Hematopoietic multipotent progenitor cell treated with erythropoietin and hydrocortisone succinate and interleukin-3 and kit ligand, for 6 days (in vitro differentiated cells): Measurements from ENCODE around the gene CFAP45.
"Not testable (repeated sequence)": the region's sequence is repeated elsewhere in the genome, so short reads cannot be mapped to it uniquely, and the experiment has no call there.

ENCODE experiments used
- DNase-seq: peaks from one replicate; pipeline ENCODE4 v3.0.0-alpha.2; 2015

CFAP45 gene

GRCh38 chr1:159900755-159901360, 893 bp upstream of the CFAP45 start:
- peak; percentile 54 for DNase-seq

DNA sequence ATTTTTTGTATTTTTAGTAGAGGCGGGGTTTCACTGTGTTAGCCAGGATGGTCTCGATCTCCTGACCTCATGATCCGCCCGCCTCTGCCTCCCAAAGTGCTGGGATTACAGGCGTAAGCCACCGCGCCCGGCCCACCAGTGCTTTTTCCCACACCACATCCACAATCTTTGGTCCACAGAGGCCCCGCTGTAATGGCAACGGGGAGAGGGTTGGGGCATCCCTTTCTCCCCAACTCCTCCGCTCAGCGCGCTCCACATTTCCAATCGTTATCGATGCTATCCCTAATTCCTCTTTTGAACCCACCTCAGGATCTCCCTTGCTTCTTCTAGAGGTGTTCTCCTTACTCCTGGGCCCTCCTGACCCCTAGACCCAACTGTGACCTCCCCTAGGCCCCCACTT, 331 bp downstream of the CFAP45 start:
- not testable (repeated sequence) for DNase-seq

DNA sequence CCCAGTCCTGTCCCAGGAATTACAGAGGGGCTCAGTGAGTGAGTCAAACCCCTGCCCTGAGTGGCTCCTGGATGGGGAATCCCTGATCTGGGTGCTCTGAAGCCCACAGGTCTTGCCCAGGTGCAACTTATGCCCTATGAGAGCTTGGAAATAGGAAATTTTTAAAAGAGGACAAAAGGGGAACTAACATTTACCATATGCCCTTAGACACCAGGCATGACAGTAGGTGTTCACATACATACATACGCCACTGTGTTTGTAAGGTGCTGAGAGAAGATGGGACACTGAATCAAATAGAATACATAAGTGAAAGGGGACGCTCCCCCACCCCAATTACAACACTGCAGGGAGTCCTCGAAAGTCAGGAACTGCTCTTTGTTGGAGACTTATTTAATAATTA, 1.4 kb downstream of the CFAP45 start:
- DNase-seq, result no peak

- DNase-seq, result no peak
Measured at GRCh38 chr1:159897962-159898361, 2.0 kb downstream of the CFAP45 start.

GRCh38 chr1:159896546-159896930, 3.4 kb downstream of the CFAP45 start:
- peak; percentile 27 for DNase-seq

DNA sequence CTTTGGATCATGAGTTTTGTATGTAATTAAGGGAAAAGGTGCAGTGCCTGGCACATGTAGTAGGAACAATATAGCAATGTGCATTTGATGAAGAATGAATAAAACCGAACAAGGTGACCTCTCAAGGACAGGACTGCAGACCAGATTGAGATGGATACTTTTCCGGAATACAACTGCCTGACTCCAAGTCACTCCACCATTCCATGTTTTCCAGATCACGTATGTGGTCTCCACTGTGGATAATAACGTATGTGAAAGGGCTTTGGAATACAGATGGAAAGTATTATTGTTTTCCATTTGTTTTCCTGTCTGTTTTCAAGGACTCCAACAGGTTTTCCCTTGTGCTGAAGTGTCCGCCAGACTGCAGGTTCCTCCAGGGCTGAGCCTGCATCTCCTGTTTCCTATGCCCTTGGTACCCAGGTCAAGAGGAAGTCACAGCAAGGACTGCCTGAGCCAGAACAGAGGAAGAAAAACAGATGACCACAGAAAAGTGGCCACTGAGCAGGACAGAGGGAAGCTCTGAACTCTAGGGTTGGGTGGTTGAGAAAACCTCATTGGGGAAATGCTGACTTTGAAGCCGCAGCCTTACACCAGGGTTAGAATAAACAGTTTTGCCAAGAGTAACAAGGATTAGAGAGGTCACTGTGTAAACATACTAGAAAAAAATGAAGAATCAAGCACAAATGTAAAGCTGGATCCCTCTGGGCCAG, 4.0 kb downstream of the CFAP45 start:
- DNase-seq, result no peak

DNA sequence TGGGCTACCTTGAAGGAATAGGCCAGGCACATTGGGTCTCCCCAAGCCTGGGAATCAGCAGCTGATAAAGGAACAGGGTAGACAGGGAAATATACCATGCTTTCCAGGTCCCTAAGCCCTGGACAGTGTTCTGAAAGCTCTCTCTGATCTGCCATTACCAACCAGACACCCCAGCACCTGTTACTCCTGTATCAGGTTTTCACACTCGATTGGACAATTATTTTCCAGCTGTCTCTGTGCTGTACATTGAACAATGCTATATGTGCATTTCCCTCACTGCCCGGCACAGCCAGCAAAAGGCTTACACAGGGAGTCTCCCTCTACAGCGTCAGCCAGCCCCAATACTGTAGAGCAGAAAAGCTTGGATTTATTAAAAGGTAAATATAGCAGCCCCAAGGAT, 4.7 kb downstream of the CFAP45 start:
- DNase-seq, result no peak

DNA sequence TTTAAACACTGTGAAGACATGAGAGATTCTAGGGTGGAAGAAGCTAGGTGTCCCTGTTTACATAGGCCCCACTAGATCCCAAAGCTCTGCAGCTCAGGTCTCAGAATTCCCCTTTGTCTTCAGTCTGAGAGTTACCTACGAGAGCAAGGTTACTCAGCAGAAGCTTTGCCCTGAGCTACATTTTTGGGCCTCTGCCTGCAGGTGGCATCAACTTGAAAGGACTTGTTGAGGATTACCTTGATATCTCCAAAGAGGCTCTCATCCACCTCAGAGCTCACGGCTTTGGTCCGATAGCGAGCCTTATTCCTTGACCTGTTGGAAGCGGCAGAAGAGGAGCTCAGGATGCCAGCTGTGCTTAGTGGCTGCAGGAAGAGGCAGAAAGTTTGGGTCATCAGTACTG, 7.0 kb downstream of the CFAP45 start:
- DNase-seq, result no peak

GRCh38 chr1:159891275-159892157, 8.4 kb downstream of the CFAP45 start:
- peak; percentile 94 for DNase-seq

GRCh38 chr1:159890390-159890789, 9.6 kb downstream of the CFAP45 start:
- no peak for DNase-seq

- peak; percentile 62 for DNase-seq
Measured at GRCh38 chr1:159889821-159890252, 10.1 kb downstream of the CFAP45 start.

GRCh38 chr1:159889202-159889601, 10.8 kb downstream of the CFAP45 start:
- no peak for DNase-seq

GRCh38 chr1:159884296-159884695, 15.7 kb downstream of the CFAP45 start:
- DNase-seq, result no peak

DNA sequence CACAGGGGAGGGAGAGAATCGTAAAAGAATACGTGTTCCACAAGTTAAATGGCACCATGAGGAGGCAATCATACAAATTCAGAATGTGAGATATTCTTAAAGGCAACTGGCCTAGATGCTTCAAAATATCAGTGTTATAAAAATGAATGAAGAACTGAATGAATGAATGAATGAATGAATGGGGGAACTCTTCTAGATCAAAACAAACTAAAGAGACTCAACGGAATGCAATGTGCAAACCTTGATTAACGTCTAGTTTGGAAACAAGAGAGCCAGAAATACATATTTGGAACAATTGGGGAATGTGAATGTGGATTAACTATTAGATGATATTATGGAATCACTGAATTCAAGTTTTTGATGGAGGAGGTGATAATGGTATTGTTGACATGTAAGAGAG, 16.8 kb downstream of the CFAP45 start:
- no peak for DNase-seq

DNA sequence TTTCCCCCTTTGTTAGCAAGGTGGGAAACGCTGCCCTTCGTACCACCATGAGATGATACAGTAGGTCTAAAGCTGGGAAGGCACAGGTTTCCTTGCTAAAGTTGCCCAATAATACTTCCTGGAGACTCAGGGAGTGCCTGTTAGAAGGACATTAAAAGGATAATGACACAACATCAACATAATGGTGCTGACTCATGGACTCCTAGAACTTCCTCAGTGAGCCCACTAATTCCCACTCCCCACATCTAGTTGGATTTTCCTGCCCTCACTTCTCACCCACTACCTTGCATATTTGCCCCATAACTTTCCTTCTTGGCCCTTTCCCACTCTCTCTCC, 17.5 kb downstream of the CFAP45 start:
- DNase-seq, result no peak

DNA sequence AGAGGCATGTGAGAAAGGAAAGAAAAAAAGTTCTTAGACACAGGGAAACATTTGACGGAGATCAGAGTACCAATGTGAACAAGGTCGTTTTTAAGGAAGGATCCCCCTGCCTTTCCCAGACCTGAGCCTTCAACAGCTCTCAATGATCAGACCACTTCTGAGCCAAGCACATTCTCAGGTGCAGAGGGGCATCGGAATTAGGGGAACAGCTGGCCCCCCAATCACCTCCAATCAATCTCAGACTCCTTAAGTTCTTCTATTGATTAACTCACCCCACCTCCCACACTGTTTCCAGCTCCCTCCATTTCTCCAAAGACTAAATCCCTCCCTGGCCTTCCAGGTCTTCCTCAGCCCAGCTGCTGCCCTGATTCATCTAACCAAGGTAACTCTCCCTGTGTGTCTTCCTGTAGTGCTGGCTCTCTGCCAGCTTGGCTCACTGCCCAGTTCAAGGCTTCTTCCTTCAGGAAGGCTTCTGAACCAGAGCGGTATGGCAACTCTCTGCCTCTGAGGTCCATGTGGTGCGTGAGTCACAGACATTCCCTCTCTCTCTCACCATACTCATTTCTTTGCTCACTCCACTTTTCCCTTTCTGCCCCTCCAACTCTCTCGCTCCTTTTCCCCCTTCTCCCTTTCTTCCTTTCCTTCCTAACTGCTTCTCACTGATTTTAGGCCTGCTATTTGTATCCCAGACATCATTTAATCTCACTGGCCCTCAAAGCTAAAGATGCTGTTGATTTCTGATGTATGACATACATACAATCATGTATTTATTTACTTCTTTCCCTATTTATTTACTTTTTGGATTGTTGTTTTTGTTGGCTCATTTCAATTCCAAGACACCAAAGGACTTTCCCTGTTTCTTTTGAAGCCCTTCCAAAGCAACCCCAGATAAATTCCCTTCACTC, 18.1 kb downstream of the CFAP45 start:
- no peak for DNase-seq

GRCh38 chr1:159880430-159880829, 19.5 kb downstream of the CFAP45 start:
- no peak for DNase-seq

DNA sequence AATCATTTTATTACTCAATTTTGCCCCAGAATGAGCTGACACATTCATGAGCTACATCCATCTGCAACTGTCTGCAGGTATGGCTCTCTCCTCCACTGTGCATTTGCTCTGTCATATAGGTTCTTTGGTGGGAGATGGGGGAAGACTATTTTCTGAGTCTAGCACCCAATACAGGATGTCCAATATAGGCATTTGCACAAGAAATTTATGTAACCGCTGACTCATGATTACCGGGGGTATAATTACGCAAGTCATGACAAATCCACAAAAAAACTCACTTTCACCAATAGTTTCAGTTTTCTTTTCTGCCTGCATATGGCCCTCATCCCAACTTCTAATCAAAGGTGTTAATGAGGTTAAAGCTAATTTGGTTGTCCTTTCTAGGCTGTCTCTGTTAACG, 20.0 kb downstream of the CFAP45 start:
- peak; percentile 50 for DNase-seq

- no peak for DNase-seq
Measured at GRCh38 chr1:159879136-159879535, 20.8 kb downstream of the CFAP45 start.

GRCh38 chr1:159877695-159878444, 22.1 kb downstream of the CFAP45 start:
- DNase-seq, result peak; percentile 76

GRCh38 chr1:159873530-159874143, 26.3 kb downstream of the CFAP45 start:
- DNase-seq, result no peak

GRCh38 chr1:159872891-159873290, 27.1 kb downstream of the CFAP45 start:
- no peak for DNase-seq
